Heart left ventricle (tissue), 16 donors: ENCODE data around the gene NTM. TPM values are rescaled to one million over a fixed set of nuclear protein-coding genes. Genes with fewer than 3 reads are reported as not detected.

Experiments used
- ATAC-seq, 4 donors: fragments of 200-7000 bp; cut with Tn5 transposase; one replicate each; pipeline ENCODE4 v1.9.1; 2020 to 2022; ENCODE audit warnings: moderate library complexity in 4 of 4, mild to moderate bottlenecking in 3 of 4, moderate number of reproducible peaks in 1 of 4
- DNase-seq, 5 donors: peaks; one replicate each; pipeline ENCODE4 v3.0.0-alpha.2; 2020
- H3K27ac ChIP-seq, 12 donors: fragments of 200-600 bp; sonication (generic) in 4 of 12; one replicate each; pipeline versions ENCODE4 v1.5.0 to v1.8.0; 2016 to 2022; ENCODE audit warnings: mild to moderate bottlenecking in 2 of 12
- H3K27me3 ChIP-seq, 9 donors: fragments of 200-600 bp; sonication (generic) in 2 of 9; one replicate each; pipeline versions ENCODE4 v1.5.1 to v1.8.0; 2016 to 2022; ENCODE audit warnings: mild to moderate bottlenecking in 3 of 9
- H3K36me3 ChIP-seq, 9 donors: fragments of 200-600 bp; sonication (generic) in 2 of 9; one replicate each; pipeline versions ENCODE4 v1.5.0 to v1.8.0; 2018 to 2022; ENCODE audit warnings: mild to moderate bottlenecking in 2 of 9
- H3K4me1 ChIP-seq, 12 donors: fragments of 200-600 bp; sonication (generic) in 4 of 12; one replicate each; pipeline versions ENCODE4 v1.5.0 to v1.8.0; 2016 to 2022; ENCODE audit warnings: mild to moderate bottlenecking in 3 of 12
- H3K4me3 ChIP-seq, 12 donors: fragments of 200-600 bp; sonication (generic) in 4 of 12; one replicate each; pipeline versions ENCODE4 v1.5.0 to v1.8.0; 2017 to 2022; ENCODE audit warnings: mild to moderate bottlenecking in 9 of 12, moderate library complexity in 4 of 12
- H3K9me3 ChIP-seq, 12 donors: fragments of 200-600 bp; sonication (generic) in 4 of 12; one replicate each; pipeline versions ENCODE4 v1.5.0 to v1.8.0; 2016 to 2022; ENCODE audit warnings: mild to moderate bottlenecking in 1 of 12
- CTCF ChIP-seq, 12 donors: fragments of 200-600 bp; sonication (generic) in 4 of 12; IDR thresholded peaks; one replicate each; pipeline versions ENCODE4 v1.5.0 to v1.8.0; 2018 to 2022; ENCODE audit warnings: antibody characterized with exemption in 12 of 12, mild to moderate bottlenecking in 5 of 12
- POLR2A ChIP-seq, 2 donors: fragments of 450-650 bp; IDR thresholded peaks; one replicate each; pipeline ENCODE4 v1.6.1; 2017; ENCODE audit warnings: antibody characterized with exemption in 2 of 2, mild to moderate bottlenecking in 2 of 2, moderate library complexity in 2 of 2
- WGBS, 4 donors: extraction: QIAGEN DNeasy Blood & Tissue Kit in 2 of 4; methylation state at CpG; one replicate each; pipeline versions ENCODE4 v1.1.5 to v1.1.7; 2013 to 2018; 5-methylcytosine and 5-hydroxymethylcytosine counted together
- intact Hi-C, 10 donors: fragments of 100-400 bp; cut with DNase I; formaldehyde crosslinking; loops; one replicate each; pipeline versions ENCODE4 v1.11.1 to v1.14.2; 2022
- polyA plus RNA-seq, 2 donors: library from polyadenylated mRNA; stranded (reverse); fragments of 200-250 nt; gene quantifications; one replicate each; pipeline ENCODE4 v1.2.3, GENCODE V29; 2013
- total RNA-seq, 9 donors: library from RNA; depleted of rRNA in 2 of 9; stranded (reverse); fragments of >200 nt in 2 of 9; fragmentation: NEBNext Ultra II Directional in 3 of 9; extraction: Animal tissue kit (Norgen Biotek cat#: 25700) in 3 of 9; gene quantifications; one replicate each; pipeline versions ENCODE4 v1.1.0 to v1.2.4, GENCODE V29; 2016 to 2023
- donor health status: ischemic (EF 13 %, LVEDD 7.1; RV severe dilation, severe dysfunction).
- donor health status: healthy with polysubstance abuse.
- donor health status: DM: no; HTN: yes; CAD: no.
- donor health status: DM: no; HTN: no; CAD: no.
- donor health status: ischemic (EF 25% LVEDD 6.9; RV normal size, moderate dysfunction).
- donor health status: ischemic (EF 25% LVEDD 5.7; RV mildly dilated, moderate dysfunction).
- donor health status: healthy.
- donor health status: DM: yes; HTN: yes; CAD: no.
- donor health status: ischemic (EF 35%, LVEDD 5.7; RV mildly dilated, moderate dysfunction).
- donor health status: nonischemic (EF 11% LVEDD 7.7; RV severe dilation, severe dysfunction).
- donor health status: DM: yes; HTN: yes; CAD: no.
- donor health status: PGD.
- donor health status: ischemic (EF 29% LVEDD 5.4; RV normal size, mild dysfunction).
- donor health status: nonischemic (EF 23%, LVEDD 6.1; RV moderate dilation, normal function).

Gene NTM
- total and polyA plus RNA-seq, 11 donors, result 0.40 to 7.7 (median 1.5) TPM

GRCh38 chr11:132253469-132254264 lies 883.3 kb downstream of the NTM start:
- intact Hi-C loops, result no loop called here
- TF ChIP-seq CTCF (IDR thresholded peaks at IDR 0.05) (no peak), POLR2A (IDR thresholded peaks at IDR 0.05) (no peak)
- no peak overlapping the region for H3K4me3 ChIP-seq
- no peaks in the 10 kb centered on the region for H3K4me1 ChIP-seq
- DNase-seq, result no peak
- H3K36me3 ChIP-seq, result no peaks in the 10 kb centered on the region
- no peak for ATAC-seq
- whole genome bisulfite sequencing, 4 donors, result 57 to 68% (median 63%) methylated on average over 9 of the region's 9 CpGs
- no peak overlapping the region for H3K27ac ChIP-seq
- H3K9me3 ChIP-seq, result peaks cover 0 to 9% (median 0%) of the 10 kb centered on the region in 12 donors
- peaks cover 0 to 6% (median 0%) of the 10 kb centered on the region in 9 donors for H3K27me3 ChIP-seq

DNA sequence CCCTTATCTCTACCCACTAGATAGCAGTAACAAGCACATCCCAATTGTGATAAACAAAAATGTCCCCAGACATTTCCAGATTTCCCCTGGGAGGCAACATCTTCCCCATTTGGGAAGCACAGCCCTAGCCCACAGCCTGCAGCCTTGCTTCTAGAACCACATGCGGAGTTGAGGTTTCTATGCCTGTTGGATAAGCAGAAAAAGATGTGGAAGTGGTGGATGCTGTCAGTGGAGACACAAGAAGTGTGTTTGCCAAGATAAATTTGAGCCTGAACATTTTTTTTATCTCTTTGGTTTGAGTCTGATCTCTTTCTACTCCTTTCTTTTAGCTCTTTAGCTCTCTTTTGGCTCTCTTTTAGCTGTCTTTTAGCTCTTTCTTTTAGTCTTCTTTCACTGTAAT lies 884.5 kb downstream of the NTM start:
- no peak for TF ChIP-seq CTCF (IDR thresholded peaks at IDR 0.05)
- TF ChIP-seq POLR2A (IDR thresholded peaks at IDR 0.05), result no peak
- no peaks in the 10 kb centered on the region for H3K36me3 ChIP-seq
- H3K27ac ChIP-seq, result no peak overlapping the region
- H3K27me3 ChIP-seq, result peaks cover 0 to 6% (median 0%) of the 10 kb centered on the region in 9 donors
- H3K4me3 ChIP-seq, result no peak overlapping the region
- DNase-seq (no peak), ATAC-seq (no peak)
- intact Hi-C loops, result no loop called here
- peaks cover 0 to 7% (median 0%) of the 10 kb centered on the region in 12 donors for H3K9me3 ChIP-seq
- H3K4me1 ChIP-seq, result no peaks in the 10 kb centered on the region
- WGBS, 4 donors, result 80 to 95% (median 87%) methylated on average over 1 of the region's 1 CpG

- 74% methylated on average over 17 of the region's 17 CpGs for WGBS, 4 donors
- ATAC-seq, result no peak
- H3K27me3 ChIP-seq, result peaks cover 0 to 6% (median 0%) of the 10 kb centered on the region in 9 donors
- no peaks in the 10 kb centered on the region for H3K4me1 ChIP-seq
- DNase-seq, result no peak
- H3K9me3 ChIP-seq, result no peaks in the 10 kb centered on the region
- TF ChIP-seq CTCF (IDR thresholded peaks at IDR 0.05), result no peak
- TF ChIP-seq POLR2A (IDR thresholded peaks at IDR 0.05), result no peak
- no peaks in the 10 kb centered on the region for H3K36me3 ChIP-seq
- intact Hi-C loops, result no loop called here
- no peak overlapping the region for H3K4me3 ChIP-seq
- H3K27ac ChIP-seq, result no peak overlapping the region
These were observed 886.3 kb downstream of the NTM start for GRCh38 chr11:132256528-132257279.

GRCh38 chr11:132257871-132258270 lies 887.5 kb downstream of the NTM start:
- WGBS, 4 donors, result 82 to 89% (median 86%) methylated on average over 5 of the region's 5 CpGs
- no peak overlapping the region for H3K27ac ChIP-seq
- ATAC-seq, result no peak
- no peaks in the 10 kb centered on the region for H3K36me3 ChIP-seq
- no peaks in the 10 kb centered on the region for H3K9me3 ChIP-seq
- intact Hi-C loops, result no loop called here
- peaks cover 0 to 6% (median 0%) of the 10 kb centered on the region in 9 donors for H3K27me3 ChIP-seq
- TF ChIP-seq CTCF (IDR thresholded peaks at IDR 0.05) (no peak), POLR2A (IDR thresholded peaks at IDR 0.05) (no peak)
- no peaks in the 10 kb centered on the region for H3K4me1 ChIP-seq
- H3K4me3 ChIP-seq, result no peak overlapping the region
- no peak for DNase-seq
